GM13977 (cell line): Measurements from ENCODE around the gene RBFOX2.

Experiments
- DNase-seq: peaks from one replicate; pipeline ENCODE4 v3.0.0; 2012; ENCODE audit warnings: low spot score
- in situ Hi-C: fragments of 300-500 bp; cut with MboI; formaldehyde crosslinking; loops from one replicate; pipeline ENCODE4 v1.12.0; 2022; ENCODE audit warnings: low sequenced_read_pairs, low pct_unique_long_range_greater_than_20kb, mixed read lengths, inconsistent platforms; ENCODE audit not compliant: unreplicated experiment
- TF ChIP-seq, protein P1 (sequence below): IDR thresholded peaks from 2 replicates; pipeline ENCODE4 v1.5.1; 2012; ENCODE audit warnings: mild to moderate bottlenecking, control low read depth; ENCODE audit not compliant: insufficient read depth; ENCODE audit errors: extremely low read depth, missing control alignments

The RBFOX2 gene

DNA sequence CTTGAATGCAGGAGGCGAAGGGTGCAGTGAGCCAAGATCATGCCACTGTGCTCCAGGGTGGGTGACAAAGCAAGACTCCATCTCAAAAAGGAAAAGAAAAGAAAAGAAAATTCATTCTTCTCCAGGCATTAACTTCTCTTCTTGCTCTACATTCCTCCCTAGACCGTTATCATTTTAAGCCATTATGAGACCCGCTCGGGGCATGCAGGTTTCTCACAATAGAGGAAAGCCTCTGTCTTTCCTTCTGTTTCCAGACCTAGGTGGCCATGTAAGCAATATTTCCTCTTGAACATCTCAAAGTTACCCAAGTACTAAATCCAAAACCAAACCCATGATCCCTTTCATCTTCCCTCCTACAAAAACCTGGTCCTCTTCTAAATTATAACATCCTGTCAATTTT, 139.6 kb downstream of the RBFOX2 start:
- in situ Hi-C loops, result no loop called here
- no peak for DNase-seq
- TF ChIP-seq, protein P1, sequence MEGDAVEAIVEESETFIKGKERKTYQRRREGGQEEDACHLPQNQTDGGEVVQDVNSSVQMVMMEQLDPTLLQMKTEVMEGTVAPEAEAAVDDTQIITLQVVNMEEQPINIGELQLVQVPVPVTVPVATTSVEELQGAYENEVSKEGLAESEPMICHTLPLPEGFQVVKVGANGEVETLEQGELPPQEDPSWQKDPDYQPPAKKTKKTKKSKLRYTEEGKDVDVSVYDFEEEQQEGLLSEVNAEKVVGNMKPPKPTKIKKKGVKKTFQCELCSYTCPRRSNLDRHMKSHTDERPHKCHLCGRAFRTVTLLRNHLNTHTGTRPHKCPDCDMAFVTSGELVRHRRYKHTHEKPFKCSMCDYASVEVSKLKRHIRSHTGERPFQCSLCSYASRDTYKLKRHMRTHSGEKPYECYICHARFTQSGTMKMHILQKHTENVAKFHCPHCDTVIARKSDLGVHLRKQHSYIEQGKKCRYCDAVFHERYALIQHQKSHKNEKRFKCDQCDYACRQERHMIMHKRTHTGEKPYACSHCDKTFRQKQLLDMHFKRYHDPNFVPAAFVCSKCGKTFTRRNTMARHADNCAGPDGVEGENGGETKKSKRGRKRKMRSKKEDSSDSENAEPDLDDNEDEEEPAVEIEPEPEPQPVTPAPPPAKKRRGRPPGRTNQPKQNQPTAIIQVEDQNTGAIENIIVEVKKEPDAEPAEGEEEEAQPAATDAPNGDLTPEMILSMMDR, result no peak

DNA sequence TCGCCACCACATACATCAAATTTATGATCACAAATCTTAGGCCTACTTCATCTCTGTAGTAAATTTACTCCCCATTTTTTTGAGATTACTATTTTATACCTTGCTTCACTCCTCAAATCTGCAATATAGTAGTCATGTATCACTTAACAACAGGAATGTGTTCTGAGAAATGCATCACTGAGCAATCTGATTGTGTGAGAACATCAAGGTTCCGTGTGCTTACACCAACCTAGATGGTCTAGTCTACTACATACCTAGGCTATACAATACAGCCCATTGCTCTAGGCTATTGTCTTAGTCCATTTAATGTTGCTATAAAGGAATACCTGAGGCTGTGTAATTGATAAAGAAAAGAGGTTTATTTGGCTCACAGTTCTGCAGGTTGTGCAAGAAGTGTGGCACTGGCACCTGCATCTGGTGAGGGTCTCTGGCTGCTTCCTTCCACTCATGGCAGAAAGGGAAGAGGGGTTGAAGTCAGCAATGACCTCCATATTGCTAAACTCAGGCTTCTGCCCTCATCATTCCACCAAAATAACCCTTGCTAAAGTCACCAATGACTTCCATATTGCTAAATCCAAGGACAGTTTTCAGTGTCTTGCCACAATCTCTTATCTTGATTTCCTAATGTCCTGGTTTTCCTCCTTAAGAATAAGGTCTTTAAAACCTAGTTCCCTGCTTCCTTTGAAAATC, 140.3 kb downstream of the RBFOX2 start:
- DNase-seq, result no peak
- TF ChIP-seq, protein P1, result no peak
- in situ Hi-C loops, result no loop called here

DNA sequence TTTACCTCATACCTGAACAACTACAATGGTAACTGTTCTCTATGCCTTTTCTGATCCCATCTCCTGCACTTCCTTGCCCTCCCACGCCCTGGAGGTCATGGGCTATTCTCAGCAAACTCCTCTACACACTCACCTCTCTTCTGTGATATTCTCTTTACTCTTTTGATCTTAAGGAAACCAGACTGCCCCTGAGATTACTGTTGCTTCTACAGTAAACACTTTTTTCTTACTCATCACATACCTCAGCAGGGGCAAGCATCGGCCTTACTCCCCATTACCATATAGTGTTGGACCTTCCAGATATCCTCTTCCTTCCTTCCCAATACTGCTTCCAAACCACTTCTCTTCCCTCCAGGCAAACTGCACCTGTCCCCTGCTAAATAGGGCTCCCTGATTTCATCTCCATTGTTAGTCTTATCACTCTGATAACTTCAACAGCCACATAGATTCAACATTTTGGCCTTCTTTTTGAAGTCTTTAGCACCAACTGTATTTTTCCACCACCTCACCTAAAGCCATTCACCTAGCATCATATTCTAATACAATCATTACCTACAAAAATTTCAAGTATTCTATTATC, 141.2 kb downstream of the RBFOX2 start:
- TF ChIP-seq, protein P1, result no peak
- DNase-seq, result no peak
- in situ Hi-C loops, result no loop called here

DNA sequence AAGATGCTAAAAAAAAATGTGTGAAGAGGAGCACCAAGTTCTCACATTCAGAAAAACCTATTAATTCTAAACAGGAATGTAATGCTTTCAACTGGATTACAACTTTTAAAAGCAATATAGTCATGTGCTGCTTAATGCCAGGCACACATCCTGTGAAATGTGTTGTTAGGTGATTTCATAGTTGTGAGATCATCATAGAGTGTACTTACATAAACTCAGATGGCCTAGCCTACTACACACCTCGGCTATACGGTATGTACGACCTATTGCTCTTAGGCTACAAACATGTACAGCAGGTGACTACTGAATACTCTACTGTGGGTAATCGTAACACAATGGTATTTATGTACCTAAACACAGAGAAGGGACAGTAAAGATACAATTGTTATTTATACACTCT, 142.3 kb downstream of the RBFOX2 start:
- TF ChIP-seq, protein P1, result no peak
- DNase-seq, result no peak
- in situ Hi-C loops, result no loop called here

DNA sequence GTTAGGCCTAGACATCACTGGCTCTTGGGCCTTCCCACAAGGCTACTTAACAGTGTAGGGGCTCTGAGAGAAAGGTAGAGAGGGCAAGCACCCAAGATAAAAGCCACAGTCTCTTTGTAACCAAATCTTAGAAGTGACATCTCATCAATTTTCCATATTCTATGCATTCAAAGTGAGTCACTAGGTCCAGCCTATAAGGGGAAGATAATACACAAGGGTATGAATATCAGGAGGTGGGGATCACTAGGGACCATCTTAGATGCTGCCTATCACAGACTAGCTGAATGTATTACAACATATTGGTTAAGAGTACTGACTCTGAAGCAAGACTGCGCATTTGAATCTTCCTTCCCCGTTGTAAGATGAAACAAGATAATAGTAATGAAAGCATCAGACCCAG, 144.1 kb downstream of the RBFOX2 start:
- DNase-seq, result no peak
- in situ Hi-C loops, result no loop called here
- TF ChIP-seq, protein P1, result no peak

DNA sequence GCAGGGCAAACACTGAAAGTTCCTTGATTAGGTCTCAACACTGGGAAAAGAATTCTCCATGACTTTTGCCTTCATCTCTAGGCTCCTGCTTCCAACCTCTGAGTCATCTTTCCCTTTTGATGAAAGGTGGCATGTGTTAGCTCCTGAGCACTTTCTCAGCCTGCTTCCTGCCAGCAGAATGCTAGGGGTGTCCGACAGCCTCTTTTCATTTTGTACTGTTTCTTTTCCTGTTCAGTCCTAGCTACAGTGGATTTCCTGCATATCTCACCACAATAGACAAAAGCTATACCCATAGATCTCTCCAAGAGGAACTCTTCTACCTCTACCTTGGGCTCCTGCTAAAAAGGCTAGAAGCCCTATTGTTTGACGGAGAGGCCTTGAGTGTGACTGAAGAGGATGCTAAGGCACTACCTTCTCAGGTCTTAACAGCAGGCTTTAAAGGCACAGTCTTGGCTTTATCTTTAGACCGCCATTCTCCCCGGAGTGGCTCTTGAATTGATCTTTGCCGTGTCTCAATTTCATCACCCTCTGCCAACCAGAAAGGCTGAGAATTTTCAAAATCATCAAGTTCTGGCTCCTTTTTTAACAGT, 145.5 kb downstream of the RBFOX2 start:
- TF ChIP-seq, protein P1, result no peak
- in situ Hi-C loops, result no loop called here
- no peak for DNase-seq
